T-helper 9 cell (primary cell): ENCODE results near the gene MSH4.
"Not testable (repeated sequence)": the region's sequence is repeated elsewhere in the genome, so short reads cannot be mapped to it uniquely, and the experiment has no call there.

Source experiments
- DNase-seq: peaks from one replicate; pipeline ENCODE4 v3.0.0-alpha.2; 2020

The MSH4 gene

GRCh38 chr1:75797606-75798216 lies 1.0 kb downstream of the MSH4 start:
- DNase-seq = no peak

GRCh38 chr1:75801480-75801879 lies 4.8 kb downstream of the MSH4 start:
- not testable (repeated sequence) for DNase-seq

GRCh38 chr1:75808921-75809320 lies 12.2 kb downstream of the MSH4 start:
- no peak for DNase-seq

DNA sequence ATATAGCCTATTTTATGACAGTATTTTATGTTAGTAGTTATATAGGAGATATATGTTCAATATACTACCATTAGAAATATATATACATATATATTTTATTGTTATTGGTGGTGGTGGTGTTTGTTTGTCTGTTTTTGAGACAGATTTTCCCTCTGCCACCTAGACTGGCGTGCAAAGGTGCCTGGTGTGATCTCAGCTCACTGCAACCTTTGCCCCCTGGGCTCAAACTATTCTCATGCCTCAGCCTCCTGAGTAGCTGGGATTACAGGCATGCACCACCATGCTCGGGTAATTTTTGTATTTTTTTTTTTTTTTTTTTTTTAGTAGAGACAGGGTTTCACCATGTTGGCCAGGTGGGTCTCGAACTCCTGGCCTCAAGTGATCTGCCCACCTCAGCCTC lies 13.4 kb downstream of the MSH4 start:
- not testable (repeated sequence) for DNase-seq

DNA sequence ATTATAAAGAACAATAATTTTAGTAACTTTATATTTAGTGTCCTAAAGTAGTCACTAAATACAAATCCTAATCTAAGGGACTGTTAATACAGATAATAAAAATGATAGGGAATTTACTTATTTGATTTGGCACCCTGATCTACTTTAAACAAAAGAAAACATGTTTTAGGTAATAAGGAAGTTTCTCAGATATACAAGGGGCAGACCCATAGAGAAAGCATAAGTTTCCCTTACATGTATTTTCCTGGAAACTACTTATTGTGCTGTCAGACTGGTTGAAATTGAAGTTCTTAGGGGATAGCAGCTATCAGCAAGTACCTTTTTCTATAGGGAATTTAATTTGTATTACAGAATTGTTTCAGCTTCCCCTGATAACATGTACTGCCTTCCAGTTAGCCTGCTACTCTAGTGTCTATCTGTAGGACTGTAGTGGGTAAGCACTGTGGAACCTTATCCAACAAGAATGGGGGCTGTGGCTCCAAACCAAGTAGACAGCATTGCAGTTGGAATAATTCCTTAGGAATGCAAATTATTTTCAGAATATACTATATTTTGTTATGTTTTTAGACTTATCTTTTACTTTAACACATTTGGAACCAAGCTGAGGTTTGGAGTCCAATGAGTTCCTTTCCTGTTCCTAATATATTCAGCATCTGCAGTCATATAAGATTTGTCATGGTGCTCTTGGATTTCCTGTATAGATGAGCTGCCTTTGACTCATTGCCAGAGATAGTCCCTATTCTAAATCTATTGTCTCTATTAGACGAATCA lies 14.7 kb downstream of the MSH4 start:
- DNase-seq = no peak

DNA sequence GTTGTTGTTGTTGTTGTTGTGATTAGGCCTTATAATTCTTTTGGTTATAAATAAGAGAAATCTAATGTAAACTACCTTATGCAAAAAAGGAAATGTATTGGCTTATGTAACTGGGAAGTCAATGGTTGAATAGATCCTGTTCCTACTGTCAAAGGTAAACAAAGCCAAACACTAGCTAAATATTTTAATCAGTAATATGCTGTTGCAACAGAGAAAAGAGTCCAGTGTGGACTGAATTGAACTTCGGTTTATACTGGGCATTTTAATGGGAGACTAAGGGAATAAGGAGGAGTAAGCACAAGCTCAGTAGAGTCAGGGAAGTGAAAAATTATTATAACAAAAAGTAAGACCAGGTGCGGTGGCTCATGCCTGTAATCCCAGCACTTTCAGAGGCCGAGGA lies 15.4 kb downstream of the MSH4 start:
- no peak for DNase-seq

GRCh38 chr1:75823596-75823995 lies 26.9 kb downstream of the MSH4 start:
- DNase-seq = not testable (repeated sequence)

DNA sequence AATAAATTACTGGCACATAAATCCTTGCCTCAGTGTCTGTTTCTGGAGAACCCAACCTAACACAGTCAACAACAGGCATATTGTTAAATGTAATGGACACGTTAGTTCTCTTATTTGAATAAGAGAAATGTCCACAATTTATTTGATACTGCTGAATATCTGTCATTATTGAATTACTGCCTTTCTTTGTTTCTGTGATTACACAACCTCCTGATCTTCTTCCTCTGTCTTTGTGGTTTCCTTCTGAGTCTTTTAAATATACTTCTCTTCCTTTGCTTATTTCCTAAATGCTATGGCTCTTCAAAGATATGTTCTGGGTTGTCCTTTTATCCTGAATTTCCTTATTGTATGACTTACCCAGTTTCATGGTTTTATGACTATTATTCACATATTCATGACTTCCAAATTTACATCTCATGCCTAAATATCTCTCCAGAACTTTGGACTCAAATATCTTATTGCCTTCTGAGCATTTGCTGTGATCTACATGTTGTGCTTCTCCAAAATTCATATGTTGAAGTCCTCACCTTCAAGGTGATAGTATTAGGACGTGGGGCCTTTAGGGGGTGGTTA lies 39.9 kb downstream of the MSH4 start:
- no peak for DNase-seq

DNA sequence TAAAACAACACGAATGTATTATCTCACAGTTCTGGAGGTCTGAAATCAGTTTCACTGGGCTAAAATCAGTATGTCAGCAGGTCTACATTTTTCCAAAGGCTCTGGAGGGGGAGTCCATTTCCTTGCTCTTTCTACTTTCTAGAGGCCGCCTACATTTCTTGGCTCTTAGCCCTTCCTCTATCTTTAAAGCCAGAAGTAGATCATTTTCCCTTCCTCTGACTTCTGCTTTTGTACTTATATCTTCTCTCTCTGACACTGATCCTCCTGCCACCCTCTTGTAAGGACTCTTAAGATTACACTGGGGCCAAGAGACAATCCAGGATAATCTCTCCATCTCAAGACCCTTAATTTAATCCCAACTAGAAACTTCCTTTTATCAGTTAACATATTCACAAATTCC lies 41.4 kb downstream of the MSH4 start:
- no peak for DNase-seq

GRCh38 chr1:75841421-75841820 lies 44.7 kb downstream of the MSH4 start:
- no peak for DNase-seq

GRCh38 chr1:75845576-75845975 lies 48.9 kb downstream of the MSH4 start:
- no peak for DNase-seq

DNA sequence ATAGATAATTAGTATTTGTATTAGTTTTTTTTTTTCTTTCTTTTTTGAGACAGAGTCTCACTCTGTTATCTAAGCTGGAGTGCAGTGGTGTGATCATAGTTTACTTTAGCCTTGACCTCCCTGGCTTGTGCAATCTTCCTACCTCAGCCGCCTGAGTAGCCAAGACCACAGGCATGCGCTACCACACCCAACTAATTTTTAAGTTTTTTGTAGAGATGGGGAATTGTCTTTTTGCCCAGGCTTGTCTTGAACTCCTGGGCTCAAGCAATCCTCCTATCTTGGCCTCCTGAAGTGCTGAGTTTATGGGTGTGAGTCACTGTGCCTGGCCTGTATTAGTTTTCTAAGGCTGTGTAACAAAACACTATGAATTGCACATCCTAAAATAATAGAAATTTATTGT lies 58.3 kb downstream of the MSH4 start:
- no peak for DNase-seq

- no peak for DNase-seq
These were observed 59.1 kb downstream of the MSH4 start for GRCh38 chr1:75855734-75856133.

DNA sequence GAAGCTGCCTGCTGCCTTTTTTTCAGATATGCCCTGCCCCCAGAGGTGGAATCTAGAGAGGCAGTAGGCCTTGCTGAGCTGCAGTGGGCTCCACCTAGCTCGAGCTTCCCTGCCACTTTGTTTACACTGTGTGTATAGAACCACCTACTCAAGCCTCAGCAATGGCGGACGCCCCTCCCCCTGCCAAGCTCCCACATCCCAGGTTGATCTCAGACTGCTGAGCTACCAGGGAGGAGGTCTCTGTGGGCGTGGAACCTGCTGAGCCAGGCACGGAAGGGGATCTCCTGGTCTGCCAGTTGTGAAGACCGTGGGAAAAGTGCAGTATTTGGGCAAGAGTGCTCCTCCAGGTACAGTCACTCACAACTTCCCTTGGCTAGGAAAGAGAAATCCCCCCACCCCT lies 65.1 kb downstream of the MSH4 start:
- DNase-seq = no peak

DNA sequence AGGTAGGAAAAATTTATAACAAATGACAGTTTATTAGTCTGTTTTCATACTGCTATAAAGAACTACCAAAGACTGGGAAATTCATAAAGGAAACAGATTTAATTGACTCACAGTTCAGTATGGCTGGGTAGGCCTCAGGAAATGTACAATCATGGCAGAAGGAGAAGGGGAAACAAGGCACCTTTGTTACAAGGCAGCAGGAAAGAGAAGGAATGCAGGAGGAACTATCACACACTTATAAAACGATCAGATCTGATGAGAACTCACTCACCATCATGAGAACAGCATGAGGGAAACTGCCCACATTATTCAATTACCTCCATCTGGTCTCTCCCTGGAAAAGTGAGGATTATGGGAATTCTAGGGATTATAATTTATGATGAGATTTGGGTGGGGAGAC lies 74.3 kb downstream of the MSH4 start:
- DNase-seq = no peak

GRCh38 chr1:75879985-75880384 lies 83.3 kb downstream of the MSH4 start:
- DNase-seq = no peak

DNA sequence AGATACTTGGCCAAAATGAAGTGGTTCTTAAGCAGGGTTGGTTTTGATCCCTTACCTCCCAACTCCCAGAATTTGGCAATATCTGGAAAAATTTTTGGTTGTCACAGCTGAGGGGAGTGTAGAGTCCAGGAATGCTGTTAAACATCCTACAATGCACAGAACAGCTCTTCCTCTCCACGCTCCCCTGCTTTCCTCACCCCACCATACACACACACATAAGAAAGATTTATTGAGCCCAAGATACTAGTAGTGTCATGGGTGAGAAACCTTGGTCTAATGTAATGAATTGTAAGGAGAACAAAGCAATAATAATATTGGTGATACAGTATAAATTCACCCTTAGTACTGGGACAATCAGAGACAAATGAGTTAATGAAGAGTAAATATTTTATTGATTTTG lies 87.8 kb downstream of the MSH4 start:
- DNase-seq = no peak

GRCh38 chr1:75901371-75901770 lies 104.7 kb downstream of the MSH4 start:
- DNase-seq = no peak

GRCh38 chr1:75908717-75909152 lies 112.1 kb downstream of the MSH4 start:
- no peak for DNase-seq

- DNase-seq = no peak
These were observed 120.2 kb downstream of the MSH4 start for GRCh38 chr1:75916834-75917233.

GRCh38 chr1:75922698-75923097 lies 126.0 kb downstream of the MSH4 start:
- no peak for DNase-seq

DNA sequence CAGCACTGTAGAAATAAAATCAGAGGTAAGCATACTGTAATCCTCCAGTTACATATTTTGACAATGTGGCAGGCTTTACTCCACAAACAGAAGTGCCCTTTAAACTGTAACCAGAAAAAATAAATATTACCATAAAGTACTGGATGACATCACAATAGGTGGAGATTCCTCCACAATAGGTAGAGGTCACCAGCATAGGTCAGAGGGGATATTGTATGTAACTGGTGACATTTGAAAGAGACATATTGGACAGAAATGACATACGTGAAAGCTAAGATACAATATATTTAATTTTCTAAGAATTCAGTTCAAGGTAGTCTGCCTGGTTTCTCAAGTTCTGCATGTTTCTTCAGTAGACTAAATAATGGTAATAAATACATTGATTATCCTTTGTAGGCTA lies 135.6 kb downstream of the MSH4 start, which contains the start of gene ASB17:
ASB17 (minus strand) TSS at position 101 of the 400 bp plus-strand sequence. CDS start 113 bp downstream, outside the sequence.
- no peak for DNase-seq

GRCh38 chr1:75937034-75937433 lies 140.4 kb downstream of the MSH4 start:
- no peak for DNase-seq

DNA sequence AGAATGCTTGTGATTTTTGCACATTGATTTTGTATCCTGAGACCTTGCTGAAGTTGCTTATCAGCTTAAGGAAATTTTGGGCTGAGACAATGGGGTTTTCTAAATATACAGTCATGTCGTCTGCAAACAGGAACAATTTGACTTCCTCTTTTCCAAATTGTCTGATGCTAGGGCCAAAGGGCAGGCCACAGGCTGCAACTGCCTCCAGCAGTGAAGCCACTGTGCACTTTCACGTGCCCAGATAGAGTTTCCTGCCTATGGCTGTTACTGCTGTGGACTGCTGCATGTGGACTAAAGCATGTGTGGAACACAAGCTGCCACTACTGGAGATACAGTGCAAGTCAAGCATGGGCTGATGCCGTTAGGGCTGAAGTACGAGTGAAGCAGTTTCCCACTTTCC lies 146.4 kb downstream of the MSH4 start:
- DNase-seq = not testable (repeated sequence)
